DND-41 (cell line): ENCODE measurements around the gene MIAT.

Experiments used
- ATAC-seq: fragments of 200-7000 bp; cut with Tn5 transposase; 3 replicates; pipeline ENCODE4 v1.9.1; 2021; ENCODE audit warnings: low read depth; ENCODE audit not compliant: insufficient read depth
- DNase-seq: peaks from one replicate; pipeline ENCODE4 v3.0.0-alpha.2; 2020
- H2AFZ ChIP-seq: 2 replicates; pipeline ENCODE4 v1.6.0; 2012; ENCODE audit warnings: low read depth, low read length
- H3K27ac ChIP-seq: 2 replicates; pipeline ENCODE4 v1.5.1; 2012; ENCODE audit warnings: low read length, inconsistent platforms
- H3K27me3 ChIP-seq: fragments of 200-600 bp; sonication (generic); 2 replicates; pipeline ENCODE4 v1.6.0; 2012; ENCODE audit warnings: low read length, mild to moderate bottlenecking, inconsistent platforms; ENCODE audit not compliant: insufficient read depth, poor library complexity
- H3K36me3 ChIP-seq: 2 replicates; pipeline ENCODE4 v1.5.1; 2012; ENCODE audit warnings: low read length, inconsistent platforms; ENCODE audit not compliant: insufficient read depth
- H3K4me1 ChIP-seq: 2 replicates; pipeline ENCODE4 v1.5.1; 2012; ENCODE audit warnings: mild to moderate bottlenecking, low read length; ENCODE audit not compliant: insufficient read depth
- H3K4me2 ChIP-seq: 2 replicates; pipeline ENCODE4 v1.6.0; 2012; ENCODE audit warnings: mild to moderate bottlenecking, moderate library complexity, low read length, inconsistent platforms; ENCODE audit not compliant: insufficient read depth
- H3K4me3 ChIP-seq, 2 experiments: fragments of 200-600 bp in 1 of 2; shearing (Covaris generic) in 1 of 2; 2 replicates each; pipeline ENCODE4 v1.5.1; 2012 to 2016; ENCODE audit warnings: inconsistent platforms in 2 of 2, low read length in 2 of 2, mild to moderate bottlenecking in 2 of 2, low read depth in 1 of 2, moderate library complexity in 1 of 2
- H3K79me2 ChIP-seq: 2 replicates; pipeline ENCODE4 v1.6.0; 2012; ENCODE audit warnings: low read length, inconsistent platforms; ENCODE audit not compliant: insufficient read depth
- H3K9ac ChIP-seq: 2 replicates; pipeline ENCODE4 v1.6.0; 2012; ENCODE audit warnings: low read depth, mild to moderate bottlenecking, inconsistent platforms, low read length, moderate library complexity
- H3K9me3 ChIP-seq: 2 replicates; pipeline ENCODE4 v1.5.1; 2012; ENCODE audit warnings: low read length, moderate library complexity, mild to moderate bottlenecking, inconsistent platforms; ENCODE audit not compliant: insufficient read depth, severe bottlenecking
- H4K20me1 ChIP-seq: 2 replicates; pipeline ENCODE4 v1.6.0; 2012; ENCODE audit warnings: low read length; ENCODE audit not compliant: insufficient read depth
- EZH2 ChIP-seq: IDR thresholded peaks from 3 replicates; pipeline ENCODE4 v1.6.1; 2012; ENCODE audit warnings: borderline replicate concordance, low read depth, mild to moderate bottlenecking, moderate library complexity, low read length, inconsistent platforms; ENCODE audit not compliant: severe bottlenecking
- TF ChIP-seq, protein P1 (sequence below): IDR thresholded peaks from 2 replicates; pipeline ENCODE4 v1.5.1; 2012; ENCODE audit warnings: borderline replicate concordance, low read length, moderate library complexity, mild to moderate bottlenecking; ENCODE audit not compliant: poor library complexity, severe bottlenecking; ENCODE audit errors: extremely low read depth

Gene MIAT

DNA sequence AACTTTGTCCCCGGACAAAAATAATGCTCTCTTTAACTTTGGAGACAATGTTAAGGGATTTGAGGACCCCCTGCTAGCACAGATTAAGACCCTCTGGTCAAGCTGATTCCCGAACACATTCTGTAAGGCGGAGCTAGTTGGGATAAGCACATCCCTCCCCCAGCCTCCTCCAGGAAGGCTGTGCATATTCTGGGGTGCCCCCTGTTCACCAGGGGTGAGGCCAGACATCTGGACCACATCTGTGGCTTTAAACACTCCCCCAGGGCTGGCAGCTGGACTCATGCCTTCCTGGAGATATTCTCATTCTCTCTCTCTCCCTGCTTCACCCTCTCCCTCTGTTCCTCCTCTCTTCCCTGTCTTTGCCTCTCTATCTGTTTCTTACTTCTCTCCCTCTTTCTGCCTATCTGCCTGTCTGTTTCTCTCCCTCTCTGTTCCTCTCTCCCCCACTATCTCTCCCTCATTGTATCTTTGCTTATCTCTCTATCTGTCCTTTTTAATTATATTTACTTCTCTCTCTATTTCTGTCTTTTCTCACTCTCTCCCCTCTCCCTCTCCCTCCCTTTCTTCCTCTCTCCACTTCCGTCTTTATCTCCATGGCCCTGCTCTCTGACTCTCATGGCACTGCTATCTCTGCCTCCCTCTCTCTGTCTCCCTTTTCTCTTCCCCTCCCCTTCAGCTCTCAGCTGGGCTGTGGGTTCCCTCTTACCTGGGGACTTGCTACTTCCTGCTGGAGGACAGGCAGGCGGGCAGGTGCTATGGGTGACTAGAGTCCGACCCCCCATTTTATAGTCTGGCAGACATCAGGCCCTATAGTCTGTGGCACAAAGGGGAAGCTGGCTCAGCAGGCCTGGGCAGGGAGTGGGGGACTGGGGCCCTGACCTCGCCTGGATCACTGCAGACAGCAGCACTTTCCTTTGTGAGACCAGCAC lies 39.9 kb upstream of the MIAT start, which contains the start of gene CRYBB1:
Gene CRYBB1 (minus strand): TSS at position 757 of the 929 bp plus-strand sequence. CDS start 1,708 bp downstream, outside the sequence.
- no peak within 1 kb of the TSS for H3K4me3 ChIP-seq
- no peak within 1 kb of the TSS for H2AFZ ChIP-seq
- TF ChIP-seq EZH2 = no peak
- TF ChIP-seq, protein P1, sequence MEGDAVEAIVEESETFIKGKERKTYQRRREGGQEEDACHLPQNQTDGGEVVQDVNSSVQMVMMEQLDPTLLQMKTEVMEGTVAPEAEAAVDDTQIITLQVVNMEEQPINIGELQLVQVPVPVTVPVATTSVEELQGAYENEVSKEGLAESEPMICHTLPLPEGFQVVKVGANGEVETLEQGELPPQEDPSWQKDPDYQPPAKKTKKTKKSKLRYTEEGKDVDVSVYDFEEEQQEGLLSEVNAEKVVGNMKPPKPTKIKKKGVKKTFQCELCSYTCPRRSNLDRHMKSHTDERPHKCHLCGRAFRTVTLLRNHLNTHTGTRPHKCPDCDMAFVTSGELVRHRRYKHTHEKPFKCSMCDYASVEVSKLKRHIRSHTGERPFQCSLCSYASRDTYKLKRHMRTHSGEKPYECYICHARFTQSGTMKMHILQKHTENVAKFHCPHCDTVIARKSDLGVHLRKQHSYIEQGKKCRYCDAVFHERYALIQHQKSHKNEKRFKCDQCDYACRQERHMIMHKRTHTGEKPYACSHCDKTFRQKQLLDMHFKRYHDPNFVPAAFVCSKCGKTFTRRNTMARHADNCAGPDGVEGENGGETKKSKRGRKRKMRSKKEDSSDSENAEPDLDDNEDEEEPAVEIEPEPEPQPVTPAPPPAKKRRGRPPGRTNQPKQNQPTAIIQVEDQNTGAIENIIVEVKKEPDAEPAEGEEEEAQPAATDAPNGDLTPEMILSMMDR = no peak
- ATAC-seq (no peak), DNase-seq (no peak)
- no peak within 1 kb of the TSS for H3K9ac ChIP-seq
- no peaks in the 10 kb centered on the region for H3K79me2 ChIP-seq
- no peak within 1 kb of the TSS for H3K27ac ChIP-seq
- no peak within 1 kb of the TSS for H3K4me2 ChIP-seq
- no peaks in the 10 kb centered on the region for H4K20me1 ChIP-seq
- no peaks in the 10 kb centered on the region for H3K4me1 ChIP-seq
- H3K9me3 ChIP-seq = no peaks in the 10 kb centered on the region
- H3K27me3 ChIP-seq = no peaks in the 10 kb centered on the region
- no peaks in the 10 kb centered on the region for H3K36me3 ChIP-seq

DNA sequence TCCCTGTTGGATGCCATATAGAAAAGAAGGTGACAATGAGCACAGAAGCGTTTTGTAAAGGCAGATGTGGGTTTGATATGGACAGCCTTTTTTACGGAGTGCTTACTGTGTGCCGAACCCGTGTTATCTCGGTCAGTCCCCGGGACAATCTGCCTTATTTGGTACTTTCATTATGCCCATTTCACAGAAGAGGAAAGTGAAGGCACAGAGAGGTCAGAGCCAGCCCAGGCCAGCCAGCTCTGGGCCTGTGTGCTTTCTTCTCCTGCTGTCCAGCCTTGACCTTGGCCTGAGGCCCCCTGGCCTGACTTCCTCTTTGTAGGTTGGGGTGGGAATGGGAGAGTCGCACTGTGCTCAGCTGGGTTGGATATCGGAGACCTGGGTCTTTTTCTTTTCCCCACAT lies 38.9 kb upstream of the MIAT start:
- Histone ChIP-seq H2AFZ (no peak overlapping the region), H3K36me3 (no peaks in the 10 kb centered on the region), H3K27me3 (no peaks in the 10 kb centered on the region), H3K9me3 (no peaks in the 10 kb centered on the region), H3K4me2 (no peak overlapping the region), H3K4me1 (no peaks in the 10 kb centered on the region), H4K20me1 (no peaks in the 10 kb centered on the region), H3K4me3 (no peak overlapping the region), H3K79me2 (no peaks in the 10 kb centered on the region), H3K9ac (no peak overlapping the region), H3K27ac (no peak overlapping the region)
- TF ChIP-seq, protein P1 = no peak
- no peak for TF ChIP-seq EZH2
- ATAC-seq (no peak), DNase-seq (no peak)

DNA sequence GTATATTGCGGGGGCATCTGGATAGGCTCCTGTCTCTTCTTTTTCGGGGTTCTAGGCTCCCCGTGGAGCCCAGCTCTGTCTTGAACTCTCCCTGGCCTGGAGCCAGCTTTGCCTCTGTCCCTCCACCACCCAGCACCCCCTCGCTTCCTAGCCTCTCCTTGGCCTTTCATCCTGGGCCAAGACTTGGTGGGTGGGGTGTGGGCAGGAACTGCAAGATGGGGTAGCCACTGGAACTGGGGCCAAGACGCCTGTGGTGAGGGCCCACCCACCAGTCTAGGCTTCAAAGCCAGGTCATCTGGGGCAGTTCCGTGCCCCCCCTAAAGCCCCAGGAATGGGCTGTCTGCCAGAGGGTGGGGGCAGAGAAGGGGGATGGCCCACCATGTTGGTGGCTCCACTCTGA lies 37.9 kb upstream of the MIAT start:
- Histone ChIP-seq H3K9ac (no peak overlapping the region), H2AFZ (no peak overlapping the region), H3K79me2 (no peaks in the 10 kb centered on the region), H4K20me1 (no peaks in the 10 kb centered on the region), H3K36me3 (no peaks in the 10 kb centered on the region), H3K4me2 (no peak overlapping the region), H3K4me3 (no peak overlapping the region), H3K27ac (no peak overlapping the region), H3K27me3 (no peaks in the 10 kb centered on the region), H3K9me3 (no peaks in the 10 kb centered on the region), H3K4me1 (no peaks in the 10 kb centered on the region)
- DNase-seq (no peak), ATAC-seq (no peak)
- TF ChIP-seq, protein P1 = no peak
- TF ChIP-seq EZH2 = no peak

DNA sequence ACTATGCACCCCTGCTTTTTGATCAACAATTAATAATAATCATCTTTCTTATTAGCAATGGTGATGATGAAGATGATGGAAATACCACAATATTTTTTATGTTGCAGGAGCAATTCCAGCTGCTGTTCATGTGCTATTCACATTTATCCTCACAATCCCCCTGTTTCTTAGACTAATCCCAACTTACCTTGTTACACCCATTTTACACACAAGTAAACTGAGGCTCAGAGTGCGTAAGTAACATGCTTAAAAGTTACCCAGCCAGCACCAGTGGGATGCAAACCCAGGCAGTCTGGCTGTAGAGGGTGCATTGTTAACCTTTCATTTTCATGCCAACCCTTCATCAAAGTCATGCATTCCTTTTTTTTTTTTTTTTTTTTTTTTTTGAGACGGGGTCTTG lies 37.2 kb upstream of the MIAT start:
- DNase-seq (no peak), ATAC-seq (no peak)
- no peaks in the 10 kb centered on the region for H3K4me1 ChIP-seq
- no peaks in the 10 kb centered on the region for H3K9me3 ChIP-seq
- no peak for TF ChIP-seq EZH2
- TF ChIP-seq, protein P1 = no peak
- H3K27me3 ChIP-seq = no peaks in the 10 kb centered on the region
- no peak overlapping the region for H3K9ac ChIP-seq
- H3K4me3 ChIP-seq = no peak overlapping the region
- H2AFZ ChIP-seq = no peak overlapping the region
- H3K79me2 ChIP-seq = no peaks in the 10 kb centered on the region
- no peaks in the 10 kb centered on the region for H3K36me3 ChIP-seq
- no peak overlapping the region for H3K27ac ChIP-seq
- no peaks in the 10 kb centered on the region for H4K20me1 ChIP-seq
- no peak overlapping the region for H3K4me2 ChIP-seq
